Activated T-cell treated with anti-CD3 and anti-CD28 coated beads, Interleukin-2, amount 50 U/mL, for 4 hours (primary cell): ENCODE data around the gene IZUMO2. TPM values are rescaled to one million over a fixed set of nuclear protein-coding genes. Genes with fewer than 3 reads are reported as not detected.
A peak's percentile ranks its signal among the peaks of the same experiment; 100 is the strongest.

Source experiments
- ATAC-seq, 2 donors: fragments of 200-7000 bp; cut with Tn5 transposase; one replicate each; pipeline ENCODE4 v1.10.0; 2021
- DNase-seq: peaks from one replicate; pipeline ENCODE4 v3.0.0-alpha.2; 2020
- H3K27me3 Mint-ChIP-seq: one replicate; pipeline ENCODE4 v1.8.0; 2021; ENCODE audit warnings: low read depth, mixed read lengths
- H3K36me3 Mint-ChIP-seq: one replicate; pipeline ENCODE4 v1.8.0; 2022; ENCODE audit warnings: mixed read lengths; ENCODE audit not compliant: insufficient read depth
- H3K4me1 Mint-ChIP-seq: one replicate; pipeline ENCODE4 v1.8.0; 2021; ENCODE audit warnings: low read depth, mixed read lengths
- H3K4me3 Mint-ChIP-seq: one replicate; pipeline ENCODE4 v1.8.0; 2021; ENCODE audit warnings: mild to moderate bottlenecking, moderate library complexity, mixed read lengths
- H3K9me3 Mint-ChIP-seq: one replicate; pipeline ENCODE4 v1.8.0; 2021; ENCODE audit warnings: mixed read lengths
- total RNA-seq, 3 donors: library from RNA; stranded (reverse); gene quantifications; one replicate each; pipeline ENCODE4 v1.2.1, GENCODE V29; 2021

The IZUMO2 gene
- not detected for total RNA-seq

- Mint-ChIP-seq H3K4me1 (no peaks in the 10 kb centered on the region), H3K36me3 (no peaks in the 10 kb centered on the region), H3K27me3 (peaks cover 26% of the 10 kb centered on the region), H3K4me3 (no peak within 1 kb of the TSS), H3K9me3 (peaks cover 11% of the 10 kb centered on the region)
- DNase-seq (no peak), ATAC-seq (no peak)
These were observed at the start of gene IZUMO2 for GRCh38 chr19:50162988-50163387. IZUMO2 (minus strand) TSS chr19:50163281; CDS start chr19:50163194, 87 bp downstream.

DNA sequence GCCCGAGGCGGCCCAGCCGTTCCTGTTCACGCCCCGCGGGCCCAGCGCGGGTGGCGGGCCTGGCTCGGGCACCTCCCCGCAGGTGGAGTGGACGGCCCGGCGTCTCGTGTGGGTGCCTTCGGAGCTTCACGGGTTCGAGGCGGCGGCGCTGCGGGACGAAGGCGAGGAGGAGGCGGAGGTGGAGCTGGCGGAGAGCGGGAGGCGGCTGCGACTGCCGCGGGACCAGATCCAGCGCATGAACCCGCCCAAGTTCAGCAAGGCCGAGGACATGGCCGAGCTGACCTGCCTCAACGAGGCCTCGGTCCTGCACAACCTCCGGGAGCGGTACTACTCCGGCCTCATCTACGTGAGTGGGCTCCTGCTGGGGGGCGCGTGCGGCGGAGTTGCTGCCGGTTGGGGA, 47.3 kb upstream of the IZUMO2 start:
- Mint-ChIP-seq H3K4me3 (no peak overlapping the region), H3K4me1 (no peaks in the 10 kb centered on the region), H3K27me3 (peaks cover 23% of the 10 kb centered on the region), H3K36me3 (no peaks in the 10 kb centered on the region), H3K9me3 (peaks cover 4% of the 10 kb centered on the region)
- ATAC-seq = no peak
- no peak for DNase-seq

- Mint-ChIP-seq H3K4me3 (no peak overlapping the region), H3K27me3 (peaks cover 32% of the 10 kb centered on the region), H3K9me3 (peaks cover 4% of the 10 kb centered on the region), H3K36me3 (no peaks in the 10 kb centered on the region), H3K4me1 (peaks cover under 1% of the 10 kb centered on the region)
- ATAC-seq (no peak), DNase-seq (no peak)
These were observed 46.0 kb upstream of the IZUMO2 start for GRCh38 chr19:50209131-50209530.

- Mint-ChIP-seq H3K4me1 (peaks cover 2% of the 10 kb centered on the region), H3K27me3 (peaks cover 38% of the 10 kb centered on the region), H3K9me3 (peaks cover 4% of the 10 kb centered on the region), H3K36me3 (no peaks in the 10 kb centered on the region), H3K4me3 (no peak overlapping the region)
- ATAC-seq (no peak), DNase-seq (no peak)
These were observed 44.6 kb upstream of the IZUMO2 start for GRCh38 chr19:50207730-50208129.

GRCh38 chr19:50206191-50206590, 43.1 kb upstream of the IZUMO2 start:
- H3K36me3 Mint-ChIP-seq = no peaks in the 10 kb centered on the region
- no peak overlapping the region for H3K4me3 Mint-ChIP-seq
- no peaks in the 10 kb centered on the region for H3K9me3 Mint-ChIP-seq
- ATAC-seq (no peak), DNase-seq (no peak)
- peaks cover 2% of the 10 kb centered on the region for H3K4me1 Mint-ChIP-seq
- peaks cover 53% of the 10 kb centered on the region for H3K27me3 Mint-ChIP-seq

DNA sequence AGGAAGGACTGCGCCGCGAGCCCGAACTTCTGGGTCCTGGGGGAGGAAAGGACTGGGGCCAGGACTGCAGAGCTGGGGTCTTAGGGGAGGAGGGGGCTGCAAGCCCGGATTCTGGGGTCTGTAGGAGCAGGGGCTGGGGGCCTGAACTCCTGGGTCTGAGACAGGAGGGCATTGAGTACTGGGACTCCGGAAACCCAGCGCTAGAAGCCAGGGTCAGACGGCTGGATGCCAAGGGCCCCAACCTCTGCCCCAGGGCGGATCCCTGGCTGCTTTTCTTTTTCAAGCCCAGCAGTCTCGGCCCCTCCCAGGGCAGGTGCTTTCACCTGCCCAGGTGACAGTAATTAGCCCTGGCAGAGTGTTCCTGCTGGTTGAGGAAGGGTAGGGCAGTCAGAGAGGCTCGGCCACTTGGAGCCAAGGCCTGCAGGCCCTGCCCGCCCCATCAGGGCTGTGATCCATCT, 42.6 kb upstream of the IZUMO2 start:
- Mint-ChIP-seq H3K36me3 (no peaks in the 10 kb centered on the region), H3K4me3 (no peak overlapping the region), H3K4me1 (peaks cover 2% of the 10 kb centered on the region), H3K27me3 (peaks cover 56% of the 10 kb centered on the region), H3K9me3 (no peaks in the 10 kb centered on the region)
- DNase-seq = no peak
- no peak for ATAC-seq

- peaks cover 57% of the 10 kb centered on the region for H3K27me3 Mint-ChIP-seq
- H3K9me3 Mint-ChIP-seq = no peaks in the 10 kb centered on the region
- no peaks in the 10 kb centered on the region for H3K36me3 Mint-ChIP-seq
- no peak overlapping the region for H3K4me3 Mint-ChIP-seq
- ATAC-seq (peak in 1 of 2 donors; percentile 34), DNase-seq (no peak)
- peaks cover 2% of the 10 kb centered on the region for H3K4me1 Mint-ChIP-seq
These were observed 42.0 kb upstream of the IZUMO2 start for GRCh38 chr19:50204811-50205675.

DNA sequence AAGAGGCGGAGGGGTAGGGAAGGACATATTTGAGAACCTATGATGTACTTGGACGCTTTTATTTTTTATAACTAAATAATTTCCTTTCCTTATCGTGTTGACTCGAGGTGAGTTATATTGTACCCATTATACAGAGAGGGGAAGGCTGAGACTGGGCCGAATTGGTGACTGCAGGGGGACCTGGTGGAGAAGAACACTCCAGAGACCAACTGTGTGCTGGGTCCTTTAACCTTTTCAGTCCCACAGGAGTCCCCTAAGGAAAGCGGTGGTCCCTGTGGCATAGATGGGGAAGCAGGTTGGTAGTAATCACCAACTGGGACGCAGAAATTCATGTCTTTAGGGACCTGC, 41.0 kb upstream of the IZUMO2 start:
- no peaks in the 10 kb centered on the region for H3K9me3 Mint-ChIP-seq
- H3K4me1 Mint-ChIP-seq = peaks cover 2% of the 10 kb centered on the region
- ATAC-seq (no peak), DNase-seq (no peak)
- no peak overlapping the region for H3K4me3 Mint-ChIP-seq
- no peaks in the 10 kb centered on the region for H3K36me3 Mint-ChIP-seq
- peaks cover 58% of the 10 kb centered on the region for H3K27me3 Mint-ChIP-seq

DNA sequence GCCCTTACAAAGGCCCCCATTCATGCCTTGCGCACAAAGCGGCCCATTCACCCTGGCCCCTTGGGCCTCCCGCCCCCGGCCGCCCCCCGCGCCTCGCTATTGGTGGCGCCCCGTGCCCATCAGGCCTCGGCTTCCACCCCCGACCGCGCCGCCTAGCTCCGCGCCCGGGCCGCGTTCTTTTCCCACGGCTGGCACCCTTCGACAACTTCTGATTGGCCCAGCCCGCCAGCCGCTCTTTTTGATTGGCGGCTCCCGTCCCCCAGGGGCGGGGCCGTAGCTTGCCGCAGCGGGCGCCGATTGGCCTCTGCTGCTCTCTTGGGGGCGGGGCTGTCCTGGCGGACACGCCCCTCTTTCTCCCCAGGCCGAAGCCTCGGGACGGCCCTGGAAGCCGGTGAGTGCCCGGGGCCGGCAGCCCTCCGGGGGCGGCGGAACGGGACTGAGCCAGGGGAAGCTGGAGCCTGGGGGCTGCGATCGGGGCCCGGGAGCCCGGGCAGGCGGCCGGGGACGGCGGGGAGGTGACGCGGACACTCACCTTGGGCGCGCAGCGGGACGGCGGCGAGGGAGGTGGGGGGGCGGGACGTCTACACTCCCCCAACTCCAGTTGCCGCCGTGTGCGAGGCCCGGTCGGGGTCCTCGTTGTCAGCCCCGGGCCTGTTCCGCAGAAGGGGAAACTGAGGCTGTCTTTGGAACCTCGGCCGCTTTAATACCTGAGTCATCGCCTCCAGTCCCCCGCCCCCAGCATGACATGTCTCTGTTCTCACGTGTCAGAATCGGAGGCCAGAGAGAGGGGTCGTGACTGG, 40.4 kb upstream of the IZUMO2 start, which contains the start of gene MYH14:
Gene MYH14 (plus strand): TSS at position 342 of the 800 bp plus-strand sequence. CDS start 6,744 bp downstream, outside the sequence.
- peaks cover 61% of the 10 kb centered on the region for H3K27me3 Mint-ChIP-seq
- ATAC-seq = peak; percentile 43 to 73
- H3K4me3 Mint-ChIP-seq = no peak within 1 kb of the TSS
- H3K9me3 Mint-ChIP-seq = no peaks in the 10 kb centered on the region
- H3K4me1 Mint-ChIP-seq = peaks cover 2% of the 10 kb centered on the region
- no peaks in the 10 kb centered on the region for H3K36me3 Mint-ChIP-seq
- no peak for DNase-seq

GRCh38 chr19:50202962-50203280, 39.8 kb upstream of the IZUMO2 start:
- no peak overlapping the region for H3K4me3 Mint-ChIP-seq
- H3K9me3 Mint-ChIP-seq = no peaks in the 10 kb centered on the region
- H3K4me1 Mint-ChIP-seq = peaks cover 2% of the 10 kb centered on the region
- no peak for DNase-seq
- no peak for ATAC-seq
- H3K27me3 Mint-ChIP-seq = peaks cover 62% of the 10 kb centered on the region
- no peaks in the 10 kb centered on the region for H3K36me3 Mint-ChIP-seq

DNA sequence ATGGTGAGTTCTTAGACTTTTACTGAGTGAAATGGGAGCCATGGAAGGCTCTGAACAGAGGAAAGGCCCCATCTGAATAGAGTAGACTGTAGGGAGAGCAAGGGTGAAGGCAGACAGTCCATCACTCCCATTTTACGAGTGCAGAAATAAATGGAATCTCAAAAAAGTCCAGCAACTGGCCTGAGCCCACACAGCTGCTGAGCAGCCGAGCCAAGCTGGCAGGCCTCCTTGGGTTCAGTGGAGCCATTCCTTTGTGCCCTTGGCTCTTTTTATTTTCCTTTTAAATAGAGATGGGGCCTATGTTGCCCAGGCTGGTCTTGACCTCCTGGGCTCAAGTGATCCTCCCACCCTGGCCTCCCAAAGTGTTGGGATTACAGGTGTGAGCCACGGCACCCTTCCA, 39.3 kb upstream of the IZUMO2 start:
- ATAC-seq = no peak
- Mint-ChIP-seq H3K4me3 (no peak overlapping the region), H3K9me3 (no peaks in the 10 kb centered on the region), H3K36me3 (no peaks in the 10 kb centered on the region), H3K4me1 (peaks cover 2% of the 10 kb centered on the region), H3K27me3 (peaks cover 59% of the 10 kb centered on the region)
- no peak for DNase-seq

- DNase-seq (no peak), ATAC-seq (no peak)
- Mint-ChIP-seq H3K27me3 (peaks cover 58% of the 10 kb centered on the region), H3K4me1 (peaks cover 2% of the 10 kb centered on the region), H3K4me3 (no peak overlapping the region), H3K36me3 (no peaks in the 10 kb centered on the region), H3K9me3 (no peaks in the 10 kb centered on the region)
These were observed 36.1 kb upstream of the IZUMO2 start for GRCh38 chr19:50199259-50199555.

DNA sequence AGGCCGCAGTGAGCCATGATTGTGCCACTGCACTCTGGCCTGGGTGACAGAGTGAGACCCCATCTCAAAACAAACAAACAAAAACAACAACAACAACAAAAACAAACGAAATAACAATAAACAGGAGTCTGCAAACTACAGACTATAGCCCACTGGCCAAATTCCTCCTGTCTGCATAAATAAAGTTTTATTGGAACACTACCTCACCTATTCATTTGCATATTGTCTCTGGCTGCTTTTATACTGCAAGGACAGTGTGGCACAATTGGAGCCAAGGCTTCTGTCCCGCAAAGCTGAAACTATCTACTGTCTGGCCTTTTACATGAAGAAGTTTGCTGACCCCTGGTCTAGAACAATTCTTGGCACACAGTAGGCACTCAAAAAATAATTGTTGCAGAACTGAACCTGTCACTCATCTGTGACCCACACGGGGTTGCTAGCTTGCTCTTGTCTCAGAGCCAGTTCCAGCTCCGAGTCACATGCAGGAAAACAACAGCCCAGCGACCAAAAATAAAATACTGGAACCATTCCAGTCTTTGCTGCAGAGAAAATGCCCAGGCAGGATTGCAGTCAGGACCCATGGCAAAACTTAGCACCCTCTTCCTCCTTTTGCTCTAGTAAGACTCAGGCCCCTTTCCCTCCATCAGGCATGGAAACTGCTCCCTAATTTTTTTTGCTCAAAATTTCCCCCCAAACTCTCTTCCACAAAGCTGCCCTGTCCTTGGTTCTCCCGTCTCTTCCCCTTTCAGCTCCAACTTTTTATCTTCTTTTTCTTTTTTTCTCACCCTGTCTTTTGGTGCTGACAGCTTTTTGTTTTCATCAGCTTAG, 35.6 kb upstream of the IZUMO2 start:
- Mint-ChIP-seq H3K9me3 (no peaks in the 10 kb centered on the region), H3K4me1 (no peaks in the 10 kb centered on the region), H3K27me3 (peaks cover 57% of the 10 kb centered on the region), H3K4me3 (no peak overlapping the region), H3K36me3 (no peaks in the 10 kb centered on the region)
- ATAC-seq (no peak), DNase-seq (no peak)

GRCh38 chr19:50197348-50197747, 34.3 kb upstream of the IZUMO2 start:
- no peaks in the 10 kb centered on the region for H3K36me3 Mint-ChIP-seq
- H3K4me1 Mint-ChIP-seq = no peaks in the 10 kb centered on the region
- ATAC-seq (no peak), DNase-seq (no peak)
- H3K4me3 Mint-ChIP-seq = no peak overlapping the region
- H3K9me3 Mint-ChIP-seq = no peaks in the 10 kb centered on the region
- H3K27me3 Mint-ChIP-seq = peaks cover 56% of the 10 kb centered on the region
